ENCODE data around the gene GRK5. TPM values are rescaled to one million over a fixed set of nuclear protein-coding genes. Genes with fewer than 3 reads are reported as not detected.

The GRK5 gene
- total RNA-seq, 1 experiment from 2014 or later = 1.2 TPM

- H3K27ac ChIP-seq (ENCODE audit: insufficient read length, low read depth, low read length) = no peak overlapping the region
- H2AK5ac ChIP-seq (ENCODE audit: insufficient read length, low read length) = no peak overlapping the region
- no peak overlapping the region for H2BK5ac ChIP-seq (ENCODE audit: insufficient read length, low read length)
- peaks cover under 1% of the 10 kb centered on the region; the same call in 1 of the 2 replicates for H3K27me3 ChIP-seq (ENCODE audit: insufficient read depth, low read length)
- H3K23me2 ChIP-seq (ENCODE audit: insufficient read length, low read depth, low read length, poor library complexity, severe bottlenecking) = peaks cover 4% of the 10 kb centered on the region
- no peaks in the 10 kb centered on the region for H3K79me1 ChIP-seq (ENCODE audit: insufficient read depth, low read depth, low read length, poor library complexity, severe bottlenecking)
- no peak overlapping the region for H3K4ac ChIP-seq (ENCODE audit: low read depth, low read length)
- no peak overlapping the region for H3K23ac ChIP-seq (ENCODE audit: insufficient read length, low read depth, low read length)
- H3K18ac ChIP-seq (ENCODE audit: insufficient read length, low read depth, low read length) = no peak overlapping the region
- no peak overlapping the region for H3T11ph ChIP-seq (ENCODE audit: low read length)
- no peak overlapping the region for H4K8ac ChIP-seq (replicated peaks; ENCODE audit: insufficient read length, low read depth, low read length)
- peaks cover 12% of the 10 kb centered on the region for H3K27me3 Mint-ChIP-seq (ENCODE audit: low read depth)
- DNase-seq = no peak
- H3K9me3 Mint-ChIP-seq = no peaks in the 10 kb centered on the region; a peak in 1 of 5 replicates
- no peak overlapping the region for H3K4me2 ChIP-seq (ENCODE audit: insufficient read depth, insufficient read length, low read length)
- H3K4me1 Mint-ChIP-seq = peaks cover 22% of the 10 kb centered on the region in 2 experiments
- no peaks in the 10 kb centered on the region for H3K79me2 ChIP-seq (ENCODE audit: insufficient read depth, low read length)
- no peak overlapping the region for H3K56ac ChIP-seq (ENCODE audit: insufficient read length, low read depth, low read length)
- H2BK20ac ChIP-seq (ENCODE audit: low read depth, low read length, poor library complexity, severe bottlenecking) = no peak overlapping the region
- H3K9me3 ChIP-seq (ENCODE audit: control insufficient read depth, low read depth, low read length) = no peaks in the 10 kb centered on the region
- no peak overlapping the region for H2BK12ac ChIP-seq (ENCODE audit: insufficient read length, low read depth, low read length)
- H2BK120ac ChIP-seq (ENCODE audit: low read depth, low read length, poor library complexity, severe bottlenecking) = no peak overlapping the region
- TF ChIP-seq, protein P1, sequence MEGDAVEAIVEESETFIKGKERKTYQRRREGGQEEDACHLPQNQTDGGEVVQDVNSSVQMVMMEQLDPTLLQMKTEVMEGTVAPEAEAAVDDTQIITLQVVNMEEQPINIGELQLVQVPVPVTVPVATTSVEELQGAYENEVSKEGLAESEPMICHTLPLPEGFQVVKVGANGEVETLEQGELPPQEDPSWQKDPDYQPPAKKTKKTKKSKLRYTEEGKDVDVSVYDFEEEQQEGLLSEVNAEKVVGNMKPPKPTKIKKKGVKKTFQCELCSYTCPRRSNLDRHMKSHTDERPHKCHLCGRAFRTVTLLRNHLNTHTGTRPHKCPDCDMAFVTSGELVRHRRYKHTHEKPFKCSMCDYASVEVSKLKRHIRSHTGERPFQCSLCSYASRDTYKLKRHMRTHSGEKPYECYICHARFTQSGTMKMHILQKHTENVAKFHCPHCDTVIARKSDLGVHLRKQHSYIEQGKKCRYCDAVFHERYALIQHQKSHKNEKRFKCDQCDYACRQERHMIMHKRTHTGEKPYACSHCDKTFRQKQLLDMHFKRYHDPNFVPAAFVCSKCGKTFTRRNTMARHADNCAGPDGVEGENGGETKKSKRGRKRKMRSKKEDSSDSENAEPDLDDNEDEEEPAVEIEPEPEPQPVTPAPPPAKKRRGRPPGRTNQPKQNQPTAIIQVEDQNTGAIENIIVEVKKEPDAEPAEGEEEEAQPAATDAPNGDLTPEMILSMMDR (conservative IDR thresholded peaks at IDR 0.05) = no peak
- peak overlapping the region in 2 of 3 experiments; percentile 32 to 83; a peak in 3 of 7 replicates for H3K27ac Mint-ChIP-seq
- H3K9ac ChIP-seq (ENCODE audit: extremely low read depth, insufficient read length, low read length) = no peak overlapping the region
- no peak overlapping the region for H4K91ac ChIP-seq (ENCODE audit: insufficient read length, low read depth, low read length)
- H3K4me3 Mint-ChIP-seq = no peak overlapping the region
- no peaks in the 10 kb centered on the region for H4K20me1 ChIP-seq (ENCODE audit: control insufficient read depth, insufficient read depth, insufficient read length)
- WGBS (ENCODE audit: extremely low coverage, insufficient read length, low lambda C conversion rate) = no CpG with 5 or more reads among the region's 4 CpGs
- no peaks in the 10 kb centered on the region for H3K4me1 ChIP-seq (ENCODE audit: insufficient read depth, low read length)
- H2BK15ac ChIP-seq (ENCODE audit: low read depth, low read length) = no peak overlapping the region
- H3K14ac ChIP-seq (ENCODE audit: insufficient read depth, low read length) = no peak overlapping the region
- no peak overlapping the region for H2AFZ ChIP-seq (ENCODE audit: low read length)
- H3K36me3 Mint-ChIP-seq (ENCODE audit: insufficient read depth in 1 of 3, low read depth in 3 of 3) = no peaks in the 10 kb centered on the region; a peak in 1 of 7 replicates
- no peak overlapping the region for H4K5ac ChIP-seq (ENCODE audit: insufficient read length, low read depth, low read length)
Observed at GRCh38 chr10:119203006-119203405, 4.4 kb upstream of the GRK5 start.

Measured in H9 (cell line).